HUES48 (cell line): ENCODE measurements around the gene ACSL3.
"Not testable (repeated sequence)": the region's sequence is repeated elsewhere in the genome, so short reads cannot be mapped to it uniquely, and the experiment has no call there.

ENCODE experiments used
- H3K27ac ChIP-seq: one replicate; pipeline ENCODE4 v1.7.0; 2013; ENCODE audit warnings: low read depth, low read length, inconsistent platforms
- H3K27me3 ChIP-seq: 2 replicates; pipeline ENCODE4 v1.6.1; 2013; ENCODE audit warnings: mild to moderate bottlenecking, low read length; ENCODE audit not compliant: control insufficient read depth, insufficient read depth
- H3K36me3 ChIP-seq: 2 replicates; pipeline ENCODE4 v1.6.1; 2013; ENCODE audit warnings: low read length; ENCODE audit not compliant: control insufficient read depth, insufficient read depth
- H3K4me1 ChIP-seq: 2 replicates; pipeline ENCODE4 v1.6.1; 2013; ENCODE audit warnings: mild to moderate bottlenecking, low read length; ENCODE audit not compliant: control insufficient read depth, insufficient read depth
- H3K4me3 ChIP-seq: 2 replicates; pipeline ENCODE4 v1.5.1; 2013; ENCODE audit warnings: mild to moderate bottlenecking, low read depth, low read length
- H3K9ac ChIP-seq: 2 replicates; pipeline ENCODE4 v1.6.1; 2013; ENCODE audit warnings: mild to moderate bottlenecking, low read depth, low read length, moderate library complexity
- H3K9me3 ChIP-seq: 2 replicates; pipeline ENCODE4 v1.6.1; 2013; ENCODE audit warnings: low read length; ENCODE audit not compliant: control insufficient read depth, insufficient read depth

The ACSL3 gene

GRCh38 chr2:222835143-222835822 lies 25.6 kb upstream of the ACSL3 start:
- no peaks in the 10 kb centered on the region for H3K4me1 ChIP-seq
- H3K27ac ChIP-seq = no peak overlapping the region
- no peak overlapping the region for H3K4me3 ChIP-seq
- H3K9ac ChIP-seq = no peak overlapping the region
- H3K9me3 ChIP-seq = no peaks in the 10 kb centered on the region
- H3K36me3 ChIP-seq = no peaks in the 10 kb centered on the region
- no peaks in the 10 kb centered on the region for H3K27me3 ChIP-seq

- Histone ChIP-seq H3K9me3 (no peaks in the 10 kb centered on the region), H3K9ac (no peak overlapping the region), H3K27ac (no peak overlapping the region), H3K27me3 (no peaks in the 10 kb centered on the region), H3K4me3 (no peak overlapping the region), H3K4me1 (no peaks in the 10 kb centered on the region), H3K36me3 (no peaks in the 10 kb centered on the region)
Measured at GRCh38 chr2:222835823-222836151, 25.0 kb upstream of the ACSL3 start.

GRCh38 chr2:222837643-222838056 lies 23.2 kb upstream of the ACSL3 start:
- Histone ChIP-seq H3K36me3 (no peaks in the 10 kb centered on the region), H3K27ac (no peak overlapping the region), H3K9ac (no peak overlapping the region), H3K9me3 (no peaks in the 10 kb centered on the region), H3K4me3 (no peak overlapping the region), H3K4me1 (no peaks in the 10 kb centered on the region), H3K27me3 (no peaks in the 10 kb centered on the region)

DNA sequence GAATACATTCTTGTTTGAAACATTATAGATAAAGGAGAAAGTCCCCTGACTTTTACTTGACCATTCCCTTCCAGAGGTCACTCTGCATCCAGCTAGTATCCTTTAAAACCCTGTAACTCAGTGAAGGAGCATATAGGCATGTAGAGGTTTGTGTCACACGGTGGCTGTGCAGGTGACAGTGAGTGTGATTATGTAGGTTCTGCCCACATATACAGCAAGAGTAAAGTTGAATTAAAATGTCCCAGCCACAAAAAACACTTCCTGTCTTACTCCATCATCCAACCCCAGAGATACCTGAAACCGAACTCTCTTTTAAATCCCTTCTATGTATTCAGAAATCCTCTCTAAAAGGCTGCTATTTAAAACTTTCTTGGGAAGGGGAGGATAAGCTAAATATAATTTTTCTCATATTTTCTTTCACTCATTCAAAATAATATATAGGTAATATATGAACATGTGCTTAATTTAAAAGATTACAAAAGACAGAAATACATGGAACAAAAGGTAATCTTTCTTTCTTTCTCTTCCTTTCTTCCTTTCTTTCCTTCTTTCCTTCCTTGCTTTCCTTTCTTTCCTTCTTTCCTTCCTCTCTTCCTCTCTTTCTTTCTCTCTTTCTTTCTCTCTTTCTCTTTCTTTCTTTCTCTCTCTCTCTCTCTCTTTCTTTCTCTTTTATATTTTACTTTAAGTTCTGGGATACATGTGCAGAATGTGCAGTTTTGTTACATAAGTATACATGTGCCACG lies 20.6 kb upstream of the ACSL3 start:
- Histone ChIP-seq H3K36me3 (no peaks in the 10 kb centered on the region), H3K4me1 (0 out of 2 replicates have a peak, but pooled peaks cover 4% of the 10 kb centered on the region), H3K9me3 (no peaks in the 10 kb centered on the region), H3K27me3 (no peaks in the 10 kb centered on the region), H3K4me3 (no peak overlapping the region), H3K27ac (no peak overlapping the region), H3K9ac (no peak overlapping the region)

- no peak overlapping the region for H3K9ac ChIP-seq
- H3K4me3 ChIP-seq = no peak overlapping the region
- 0 out of 2 replicates have a peak, but pooled peaks cover 4% of the 10 kb centered on the region for H3K4me1 ChIP-seq
- H3K27ac ChIP-seq = no peak overlapping the region
- no peaks in the 10 kb centered on the region for H3K36me3 ChIP-seq
- no peaks in the 10 kb centered on the region for H3K9me3 ChIP-seq
- H3K27me3 ChIP-seq = no peaks in the 10 kb centered on the region
Measured at GRCh38 chr2:222842491-222843174, 18.2 kb upstream of the ACSL3 start.

GRCh38 chr2:222844323-222844722 lies 16.5 kb upstream of the ACSL3 start:
- H3K36me3 ChIP-seq = no peaks in the 10 kb centered on the region
- no peaks in the 10 kb centered on the region for H3K27me3 ChIP-seq
- no peak overlapping the region for H3K27ac ChIP-seq
- no peak overlapping the region for H3K9ac ChIP-seq
- H3K4me1 ChIP-seq = 0 out of 2 replicates have a peak, but pooled peaks cover 4% of the 10 kb centered on the region
- H3K4me3 ChIP-seq = no peak overlapping the region
- no peaks in the 10 kb centered on the region for H3K9me3 ChIP-seq

DNA sequence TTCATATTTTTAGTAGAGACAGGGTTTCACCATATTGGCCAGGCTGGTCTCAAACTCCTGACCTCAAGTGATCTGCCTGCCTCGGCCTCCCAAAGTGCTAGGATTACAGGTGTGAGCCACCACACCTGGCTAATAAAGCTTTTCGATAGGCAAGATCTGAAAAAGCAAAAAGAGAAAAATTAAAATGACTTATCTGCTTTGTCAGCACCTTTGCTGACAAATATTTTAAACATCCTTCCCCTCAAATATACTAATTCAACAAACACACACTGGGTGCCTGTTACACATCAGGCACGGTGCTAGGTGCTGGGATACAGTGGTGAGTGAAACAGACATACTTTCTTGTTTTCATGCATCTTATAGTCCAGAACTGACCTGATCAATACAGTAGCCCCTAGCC lies 15.5 kb upstream of the ACSL3 start:
- not testable (repeated sequence) for H3K27me3 ChIP-seq, H3K4me3 ChIP-seq, H3K27ac ChIP-seq, H3K9ac ChIP-seq, H3K9me3 ChIP-seq, H3K36me3 ChIP-seq, H3K4me1 ChIP-seq

DNA sequence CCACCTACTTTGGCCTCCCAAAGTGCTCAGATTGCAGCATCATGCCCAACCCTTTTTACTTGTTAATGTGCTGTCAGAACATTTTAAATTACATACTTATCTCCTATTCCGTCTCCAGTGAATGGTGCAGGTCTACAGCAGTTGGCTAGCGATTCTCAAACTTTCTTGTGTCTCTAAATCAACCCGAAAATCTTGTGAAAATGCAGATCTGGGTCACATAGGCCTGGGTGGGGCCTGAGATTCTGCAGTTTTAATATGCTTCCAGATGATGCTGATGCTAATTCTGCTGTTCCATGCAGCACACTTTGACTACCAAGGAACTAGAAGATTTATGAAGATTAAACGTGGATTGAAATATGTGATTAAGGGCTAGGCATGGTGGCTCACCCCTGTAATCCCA lies 14.8 kb upstream of the ACSL3 start:
- H3K9ac ChIP-seq = no peak overlapping the region
- no peaks in the 10 kb centered on the region for H3K27me3 ChIP-seq
- H3K4me1 ChIP-seq = 0 out of 2 replicates have a peak, but pooled peaks cover 4% of the 10 kb centered on the region
- no peaks in the 10 kb centered on the region for H3K36me3 ChIP-seq
- H3K9me3 ChIP-seq = no peaks in the 10 kb centered on the region
- no peak overlapping the region for H3K27ac ChIP-seq
- H3K4me3 ChIP-seq = no peak overlapping the region

- not testable (repeated sequence) for H3K4me1 ChIP-seq, H3K4me3 ChIP-seq, H3K9ac ChIP-seq, H3K27me3 ChIP-seq, H3K27ac ChIP-seq, H3K9me3 ChIP-seq, H3K36me3 ChIP-seq
Measured at GRCh38 chr2:222848031-222848430, 12.8 kb upstream of the ACSL3 start.

- H3K9me3 ChIP-seq = no peaks in the 10 kb centered on the region
- no peak overlapping the region for H3K27ac ChIP-seq
- H3K27me3 ChIP-seq = no peaks in the 10 kb centered on the region
- no peaks in the 10 kb centered on the region for H3K36me3 ChIP-seq
- H3K4me1 ChIP-seq = 0 out of 2 replicates have a peak, but pooled peaks cover 4% of the 10 kb centered on the region
- no peak overlapping the region for H3K4me3 ChIP-seq
- H3K9ac ChIP-seq = no peak overlapping the region
Measured at GRCh38 chr2:222848862-222849261, 12.0 kb upstream of the ACSL3 start.

DNA sequence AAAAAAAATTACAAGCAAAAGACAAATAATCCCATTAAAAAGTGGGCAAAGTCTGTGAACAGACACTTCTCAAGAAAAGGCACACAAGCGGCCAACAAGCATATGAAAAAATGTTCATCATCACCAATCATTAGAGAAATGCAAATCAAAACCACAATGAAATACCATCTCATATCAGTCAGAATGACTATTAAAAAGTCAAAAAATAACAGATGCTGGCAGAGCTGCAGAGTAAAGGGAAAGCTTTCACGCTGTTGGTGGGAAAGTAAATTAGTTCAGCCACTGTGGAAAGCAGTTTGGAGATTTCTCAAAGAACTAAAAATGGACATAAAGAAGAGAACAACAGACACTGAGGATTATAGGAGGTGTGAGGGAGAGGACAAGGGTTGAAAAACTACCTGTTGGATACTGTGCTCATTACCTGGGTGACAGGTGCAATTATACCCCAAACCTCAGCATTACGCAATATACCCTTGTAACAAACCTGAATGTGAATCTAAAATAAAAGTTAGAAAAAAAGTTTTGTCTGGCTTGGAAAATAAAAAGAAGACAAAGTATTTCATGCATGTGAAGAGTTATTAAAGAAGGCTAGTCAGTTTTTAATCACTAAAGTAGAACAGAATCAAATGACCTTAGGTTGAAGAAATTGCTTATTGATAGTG lies 8.7 kb upstream of the ACSL3 start:
- H3K4me1 ChIP-seq = no peaks in the 10 kb centered on the region
- H3K9ac ChIP-seq = no peak overlapping the region
- H3K4me3 ChIP-seq = no peak overlapping the region
- no peaks in the 10 kb centered on the region for H3K9me3 ChIP-seq
- H3K36me3 ChIP-seq = no peaks in the 10 kb centered on the region
- H3K27me3 ChIP-seq = no peaks in the 10 kb centered on the region
- no peak overlapping the region for H3K27ac ChIP-seq
